OCI-M2 (cell line): Measurements from ENCODE around the gene PSMB5.

ENCODE experiments used
- DNase-seq: peaks from one replicate; lab custom pipeline; 2025; ENCODE audit not compliant: unreplicated experiment; lab: John Stamatoyannopoulos, UW

The PSMB5 gene

DNA sequence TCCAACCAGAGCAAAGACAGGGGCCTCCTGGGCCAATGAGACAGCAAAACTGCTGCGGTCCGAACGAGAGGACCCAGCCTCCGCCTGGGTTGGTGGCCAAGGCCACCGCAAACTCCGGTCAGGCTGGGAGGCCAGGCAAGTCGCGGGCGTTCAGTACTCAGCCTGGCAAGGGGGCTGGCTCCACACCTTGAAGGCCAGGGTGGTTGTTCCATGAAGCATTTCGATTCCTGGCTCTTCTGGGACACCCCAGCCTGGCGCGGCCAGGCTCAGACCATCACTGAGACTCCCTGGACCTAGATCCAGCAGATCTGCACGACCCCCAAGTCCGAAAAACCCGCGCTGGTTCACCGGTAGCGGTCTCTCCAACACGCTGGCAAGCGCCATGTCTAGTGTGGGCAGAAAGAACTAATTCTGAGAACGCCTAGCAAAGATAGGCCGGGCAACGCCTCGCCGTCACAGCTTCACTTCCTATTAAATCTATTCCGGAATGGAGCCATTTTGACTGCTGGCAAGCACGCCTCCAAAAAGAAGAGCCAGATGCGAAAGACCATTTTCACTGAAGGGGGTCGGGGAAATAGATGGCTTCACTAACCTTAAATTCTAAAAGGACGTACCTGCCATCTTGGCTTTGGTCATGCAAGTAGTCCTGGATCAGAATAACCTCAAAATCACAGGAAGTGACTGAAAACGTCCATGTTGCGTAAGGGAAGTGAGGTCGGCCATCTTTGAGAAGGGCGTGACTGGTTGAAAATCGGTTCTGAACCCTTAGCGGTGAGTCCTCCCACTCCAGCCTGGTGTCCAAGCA, at the start of gene PSMB5:
Gene PSMB5, minus strand, starts transcription at position 403 of the 805 bp plus-strand sequence. Its CDS starts 19 bp downstream, at position 384.
- no peak for DNase-seq

DNA sequence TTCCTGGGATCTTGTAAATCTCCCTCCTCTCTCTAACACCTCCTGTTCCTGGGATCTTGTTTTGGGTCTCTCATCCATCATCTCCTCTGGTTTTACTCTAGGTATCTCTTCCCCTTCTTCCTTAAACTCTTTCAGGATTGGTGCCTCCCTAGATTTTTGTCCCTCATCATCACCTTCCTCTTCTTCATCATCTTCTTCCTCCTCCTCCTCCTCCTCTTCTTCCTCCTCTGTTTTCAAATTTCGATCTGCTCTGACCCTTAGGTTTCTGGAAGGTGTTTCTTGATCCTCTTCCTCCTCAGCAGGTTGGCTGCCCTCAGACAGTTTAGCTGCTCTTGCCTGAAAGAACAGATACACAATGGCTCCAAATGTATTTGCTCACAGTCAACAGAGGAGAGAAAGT, 45.8 kb upstream of the PSMB5 start:
- no peak for DNase-seq

DNA sequence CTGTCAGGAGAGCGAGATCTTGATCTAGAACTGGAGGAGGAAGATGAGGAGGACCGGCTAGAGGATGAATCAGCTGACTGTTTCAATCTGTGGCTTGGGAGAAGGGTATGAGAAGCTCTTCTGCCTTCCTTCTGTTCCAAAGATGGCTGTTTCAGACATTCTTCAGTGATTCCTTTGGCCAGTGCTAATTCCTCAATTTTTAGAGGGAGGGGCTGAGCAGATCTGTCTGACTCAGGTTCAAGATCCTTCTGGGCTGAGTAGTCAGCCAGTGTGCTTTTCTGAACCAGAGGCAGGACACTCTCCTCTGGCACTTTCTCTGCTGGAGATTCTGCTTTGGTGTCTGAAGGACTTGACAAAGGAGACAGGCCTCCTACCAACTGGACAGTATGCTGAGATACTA, 45.0 kb upstream of the PSMB5 start:
- no peak for DNase-seq

DNA sequence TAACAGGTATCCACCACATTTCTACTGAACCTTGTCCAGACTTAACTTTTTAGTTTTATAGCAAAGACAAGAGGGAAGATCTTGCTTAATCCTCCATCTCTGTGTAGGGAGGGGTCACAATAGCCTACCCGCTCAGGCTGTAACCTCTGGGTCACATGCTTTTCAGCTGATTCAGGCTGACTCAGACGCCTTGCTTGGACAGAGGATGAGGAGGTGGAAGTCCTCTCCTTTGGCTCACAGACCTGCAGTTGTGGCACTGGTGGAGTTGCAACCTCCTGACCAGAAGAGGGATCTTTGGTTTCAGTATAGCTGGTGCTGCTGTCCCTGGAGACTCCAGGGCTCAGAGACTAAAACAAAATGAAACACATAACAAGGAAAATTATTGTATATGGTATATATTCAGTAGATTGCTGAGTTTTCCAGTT, 44.0 kb upstream of the PSMB5 start:
- DNase-seq, result no peak

DNA sequence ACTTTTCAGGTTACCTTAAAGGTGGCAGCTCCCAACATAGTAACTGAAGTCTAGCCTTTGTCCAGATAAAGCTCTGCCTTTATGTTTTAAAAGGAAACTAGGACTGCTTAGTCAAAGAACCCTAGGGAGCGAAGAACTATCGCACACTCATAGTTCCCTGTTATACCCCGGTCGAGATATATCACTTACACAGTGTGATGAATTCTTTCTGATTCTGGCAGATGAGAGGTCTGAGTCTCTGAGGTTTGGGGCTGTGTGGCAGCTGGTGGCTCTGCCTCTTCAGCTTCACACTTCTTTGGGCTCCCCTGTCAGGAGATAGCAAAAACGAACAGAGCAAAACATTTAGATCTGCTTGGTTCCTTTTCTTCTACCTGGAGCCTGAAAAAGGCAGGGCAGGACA, 43.3 kb upstream of the PSMB5 start:
- DNase-seq, result no peak

DNA sequence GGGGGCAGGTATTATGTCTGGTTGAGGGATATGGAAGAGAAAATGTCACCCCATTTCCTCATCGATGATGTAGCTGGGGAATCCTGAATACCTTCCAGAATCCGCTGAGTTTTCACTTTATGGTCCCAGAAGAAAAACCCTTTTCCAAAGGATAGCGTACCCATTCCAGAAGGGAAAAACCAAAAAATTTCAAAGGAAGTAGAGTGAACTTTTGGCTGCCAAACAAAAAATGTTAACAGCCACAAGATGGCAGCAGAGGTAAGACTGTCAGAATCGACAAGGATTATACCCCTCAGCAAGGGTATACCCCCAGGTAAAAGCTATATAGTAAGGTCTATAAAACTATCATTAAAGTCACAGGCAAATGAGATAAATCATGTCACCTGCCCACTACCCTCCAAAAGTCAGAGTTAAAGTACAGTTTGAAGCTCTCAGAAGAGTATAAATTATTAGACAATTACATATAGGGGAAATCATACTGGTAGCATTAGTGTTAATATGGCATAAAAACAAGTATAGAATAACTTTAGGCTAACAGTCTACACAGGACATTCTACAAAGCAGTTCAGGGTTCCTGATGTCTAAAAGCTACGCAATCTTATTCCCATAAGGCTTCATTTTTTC, 42.2 kb upstream of the PSMB5 start:
- no peak for DNase-seq

DNA sequence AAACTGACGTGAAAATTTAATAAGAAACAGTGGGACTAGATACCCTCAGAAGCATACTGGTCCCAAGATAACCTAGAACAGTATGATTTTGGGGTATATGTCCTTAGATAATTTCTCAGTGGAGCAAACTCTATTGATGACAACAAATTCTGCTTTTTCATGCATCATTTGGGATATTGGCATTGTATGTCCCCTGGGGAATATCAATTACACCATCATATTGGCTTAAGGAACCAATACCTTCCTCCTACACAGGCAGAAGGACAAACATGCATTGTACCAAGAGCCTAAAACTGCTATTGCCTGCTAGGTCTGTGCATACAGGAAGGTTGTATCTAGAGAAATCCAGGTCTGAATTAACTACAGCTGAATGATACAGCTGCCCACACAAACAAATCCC, 40.2 kb upstream of the PSMB5 start:
- DNase-seq, result no peak

DNA sequence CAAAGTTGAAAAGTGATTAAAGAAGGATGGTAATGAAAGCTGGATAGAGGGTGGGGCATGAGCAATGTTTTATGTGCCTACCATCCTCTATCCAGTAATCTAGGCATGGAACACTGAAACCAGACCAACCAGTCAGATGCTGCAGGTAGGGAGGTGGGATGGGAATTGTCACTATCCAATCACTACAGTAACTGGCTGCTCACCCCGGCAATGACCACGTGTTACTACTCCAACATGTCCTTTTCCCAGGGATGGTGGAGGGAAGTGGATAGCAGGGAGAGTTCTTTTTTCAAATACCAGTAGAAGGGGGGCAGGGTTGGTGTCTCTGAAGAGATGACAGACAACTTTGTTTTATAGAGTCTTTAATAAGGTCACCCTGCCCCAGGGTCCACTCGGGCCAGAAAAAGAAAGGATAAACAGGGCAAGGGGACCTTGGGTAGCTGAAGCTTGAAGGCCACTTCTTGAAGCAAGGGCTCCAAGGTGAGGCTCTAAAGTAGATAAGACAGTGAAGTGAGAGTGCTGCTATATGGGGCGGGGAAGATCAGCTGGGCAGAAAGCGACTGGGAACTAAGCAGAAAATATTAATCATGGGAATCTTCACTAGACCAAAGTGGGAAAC, 37.3 kb upstream of the PSMB5 start:
- DNase-seq, result no peak

DNA sequence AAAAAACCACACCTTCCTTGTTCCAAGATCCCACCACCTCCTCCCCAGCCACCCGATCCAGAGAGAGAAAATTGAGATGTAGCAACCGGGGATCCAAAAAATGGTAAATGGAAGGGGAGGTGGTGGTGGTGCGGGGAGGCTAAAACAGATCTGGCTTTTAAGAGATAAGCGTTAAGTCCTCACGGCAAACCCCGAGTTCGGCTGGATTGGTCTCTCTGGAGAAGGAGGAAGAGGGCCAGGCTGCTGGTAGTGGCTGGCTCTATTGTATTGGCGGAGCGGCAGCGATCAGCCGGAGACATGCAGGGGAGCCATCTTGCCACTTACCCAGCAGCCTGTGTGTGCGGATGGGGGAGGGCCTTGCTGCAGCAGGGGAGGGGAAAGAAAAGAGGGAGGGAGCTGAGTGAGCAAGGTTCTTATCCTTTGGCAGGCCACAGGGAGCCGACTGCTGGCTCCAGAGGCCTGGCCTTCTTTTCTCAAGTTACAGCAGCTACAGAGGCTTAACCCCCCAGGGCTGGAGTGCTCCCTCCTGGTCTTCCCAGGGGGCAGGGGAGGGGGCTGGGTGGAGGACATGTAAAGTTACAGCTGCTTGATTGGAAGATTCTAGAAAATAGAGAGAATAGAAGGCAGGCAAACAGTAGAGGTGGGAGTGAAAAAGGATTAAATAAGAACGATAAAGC, 36.7 kb upstream of the PSMB5 start:
- DNase-seq, result no peak

DNA sequence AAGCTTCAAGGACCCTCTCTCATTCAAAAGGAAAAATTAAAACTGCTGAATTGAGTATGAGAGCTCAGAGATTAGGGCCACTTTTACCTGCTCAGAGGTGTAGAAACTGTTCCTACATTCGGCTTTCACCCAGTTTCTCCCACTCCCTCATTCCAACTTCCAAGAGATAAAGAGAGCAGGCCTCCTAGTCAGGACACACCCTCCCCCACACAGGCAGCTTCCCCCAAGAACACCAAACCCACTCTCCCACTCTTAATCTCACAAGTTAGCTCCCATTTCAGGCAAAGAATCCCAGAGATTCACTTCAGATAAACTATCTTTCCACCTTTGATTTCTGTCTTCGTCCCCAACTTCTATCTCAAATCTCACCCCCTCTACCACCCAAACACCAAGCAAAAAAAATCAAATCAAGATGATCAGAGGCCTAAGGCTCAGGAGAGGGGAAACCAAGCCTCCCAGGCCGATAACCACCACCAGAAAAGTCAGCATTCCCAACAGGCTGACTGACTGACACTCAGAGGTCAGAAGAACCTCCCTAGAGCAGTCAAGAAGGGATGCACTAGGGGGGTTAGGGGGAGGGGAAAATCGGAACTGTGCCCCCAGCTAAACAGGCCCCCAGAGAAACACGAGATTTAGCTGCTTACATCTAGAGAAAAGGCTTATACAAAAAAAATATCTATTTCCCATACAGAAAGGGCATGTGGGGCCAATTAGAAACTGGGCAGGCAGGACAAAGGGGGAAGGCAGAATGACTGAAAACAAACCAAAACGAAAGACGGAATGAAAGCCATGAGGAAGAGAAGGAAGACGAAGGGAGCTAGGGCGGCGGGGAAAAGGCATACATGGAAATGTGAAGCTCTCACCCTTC, 35.8 kb upstream of the PSMB5 start:
- DNase-seq, result no peak

DNA sequence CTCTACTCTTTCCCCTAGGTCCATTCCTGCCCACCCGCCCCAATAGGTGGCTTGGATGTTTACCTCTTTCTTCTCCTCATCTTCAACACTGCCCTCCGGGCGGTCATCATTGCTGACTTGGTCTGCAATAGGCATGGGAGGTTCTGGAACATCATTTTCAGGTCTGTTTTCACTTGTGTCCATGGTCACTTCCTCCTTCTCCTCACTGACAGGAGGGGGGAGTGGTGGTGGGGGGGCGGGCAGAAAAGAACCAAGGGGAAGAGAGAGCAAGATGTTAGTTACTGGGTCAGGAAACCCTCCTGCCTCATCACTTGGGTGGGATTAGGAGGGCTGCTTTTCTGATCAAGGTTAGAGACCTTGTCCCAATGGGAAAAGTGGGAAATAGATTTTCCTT, 34.7 kb upstream of the PSMB5 start:
- DNase-seq, result no peak

DNA sequence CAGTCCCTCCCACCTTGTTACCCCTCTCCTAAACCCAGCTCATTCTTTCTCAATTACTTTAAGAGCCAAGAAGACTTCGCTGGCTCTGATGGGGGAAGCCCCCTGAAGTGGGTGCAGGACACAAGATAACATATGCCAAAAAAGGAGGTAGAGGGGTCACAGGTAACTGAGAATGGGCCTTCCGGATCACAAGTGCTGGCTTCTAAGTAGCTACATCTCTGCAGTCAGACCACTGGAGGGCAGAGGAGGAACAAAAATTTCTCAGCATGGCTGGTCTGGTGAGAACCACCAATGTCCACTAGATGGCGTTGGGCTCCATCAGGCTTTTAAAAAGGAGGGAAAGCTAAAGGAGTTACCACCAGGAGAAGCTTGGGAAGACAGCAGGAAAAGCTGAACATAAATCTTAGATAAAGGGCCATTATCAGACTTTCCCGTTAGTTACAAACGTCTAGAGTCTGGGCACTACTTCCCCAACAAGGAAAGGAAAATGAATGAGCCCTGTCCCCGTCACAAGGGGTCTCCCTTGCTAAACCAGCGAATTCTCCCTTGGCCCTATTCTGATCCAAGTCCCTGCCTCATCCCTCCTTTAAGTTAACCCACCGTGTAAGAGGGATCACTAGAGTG, 34.2 kb upstream of the PSMB5 start:
- DNase-seq, result no peak

DNA sequence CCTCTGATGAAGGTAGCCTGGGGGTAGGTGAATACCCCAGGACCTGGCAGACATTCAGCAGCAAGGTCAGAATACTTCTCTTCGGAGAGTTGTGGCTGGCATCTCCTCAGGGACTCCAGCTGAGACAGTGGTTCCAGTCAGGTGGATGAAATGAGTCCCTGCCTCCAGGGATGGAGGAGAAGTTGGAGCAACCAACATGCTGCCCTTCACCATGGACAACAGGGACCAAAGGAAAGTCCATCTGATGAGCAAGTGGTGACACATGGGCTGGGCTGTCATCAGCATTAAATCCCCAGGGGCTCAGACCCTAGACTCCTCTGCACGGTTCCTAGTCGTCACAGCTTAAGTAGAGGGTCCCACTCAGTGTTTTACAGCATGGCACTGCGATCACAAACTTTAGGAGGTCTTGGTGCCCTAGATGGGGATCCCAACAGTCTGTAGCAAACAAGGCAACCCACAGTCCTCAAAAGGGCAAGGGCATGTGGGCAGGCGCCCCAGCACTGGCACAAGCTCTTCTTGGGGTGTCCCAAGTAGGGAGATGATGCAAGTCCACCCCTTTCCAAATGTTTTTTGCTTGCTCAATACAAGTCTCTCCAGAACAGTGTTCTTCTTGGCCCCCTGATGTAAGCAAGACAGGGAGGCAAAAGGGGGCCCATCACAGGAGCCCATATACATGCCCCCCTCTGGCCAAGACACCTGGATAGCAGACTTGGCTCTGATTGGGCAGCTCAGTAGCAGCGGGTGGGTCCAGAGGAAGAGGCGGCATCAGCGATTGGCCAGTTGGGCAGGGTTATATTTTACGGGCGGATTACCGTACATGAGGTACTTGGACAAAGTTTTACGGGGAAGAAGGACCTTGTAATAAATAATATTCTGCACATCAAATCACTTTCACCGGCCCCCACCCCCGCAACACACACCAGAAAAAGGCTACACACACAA, 33.4 kb upstream of the PSMB5 start:
- DNase-seq, result no peak

DNA sequence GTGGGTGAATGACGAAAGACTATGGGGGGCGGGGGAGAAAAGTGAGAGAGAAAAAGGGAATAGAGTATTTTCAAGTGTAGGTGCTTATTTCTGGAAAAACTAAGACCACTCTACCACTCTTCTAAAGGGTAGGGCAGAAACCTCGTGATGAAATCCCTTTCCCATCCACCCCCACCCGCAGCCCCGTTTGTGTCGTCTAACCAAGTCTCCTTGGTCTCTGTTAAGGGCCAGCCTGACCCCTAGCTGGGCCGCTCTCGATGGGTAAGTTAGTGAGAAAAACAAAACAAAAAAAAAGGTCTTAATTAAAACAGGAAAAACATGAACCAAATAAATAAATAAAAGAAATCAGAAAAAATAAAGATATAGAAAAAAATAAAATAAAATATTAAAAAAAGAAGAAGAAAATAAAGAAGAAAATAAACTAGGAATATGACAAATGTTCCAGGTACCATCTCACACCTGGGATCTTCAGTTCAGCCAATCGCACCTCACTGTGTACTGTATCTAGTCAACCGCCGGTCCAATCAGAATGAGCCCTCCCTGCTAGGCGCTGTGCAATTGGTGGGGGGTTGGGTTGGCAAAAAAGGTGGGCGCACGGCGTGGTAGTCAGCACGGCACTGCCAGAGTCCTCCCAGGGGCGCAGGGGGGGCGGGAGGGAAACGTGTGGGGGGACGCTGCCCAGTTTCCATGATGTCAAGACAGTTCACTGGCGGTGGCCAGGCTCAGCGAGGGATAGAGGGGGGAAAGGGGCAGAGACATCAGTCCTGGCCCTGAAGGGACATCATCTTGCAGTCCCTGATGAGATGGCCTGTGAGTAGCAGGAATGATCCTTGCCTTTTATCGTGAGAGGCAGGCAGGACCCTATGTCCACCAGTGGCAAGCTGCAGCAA, 32.4 kb upstream of the PSMB5 start:
- DNase-seq, result no peak

DNA sequence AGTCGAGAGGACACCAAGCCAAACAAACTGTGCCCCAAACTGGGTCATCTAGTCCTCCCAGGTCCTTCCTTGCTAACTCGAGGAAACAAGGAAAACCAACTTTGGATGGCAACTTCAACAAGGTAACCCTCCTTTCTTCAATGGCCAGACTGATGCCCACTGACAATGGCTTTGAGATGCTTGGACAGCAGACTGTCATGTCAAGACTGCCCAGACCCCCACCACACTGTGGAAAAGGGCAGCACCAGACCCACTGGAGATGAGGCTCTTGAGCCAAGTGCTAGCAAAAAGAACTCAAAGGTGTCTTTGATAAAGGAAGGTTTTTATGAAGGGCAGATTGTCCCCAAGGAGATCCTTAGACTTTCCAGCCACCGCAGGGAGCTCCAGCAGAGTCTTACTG, 31.7 kb upstream of the PSMB5 start:
- DNase-seq, result no peak

DNA sequence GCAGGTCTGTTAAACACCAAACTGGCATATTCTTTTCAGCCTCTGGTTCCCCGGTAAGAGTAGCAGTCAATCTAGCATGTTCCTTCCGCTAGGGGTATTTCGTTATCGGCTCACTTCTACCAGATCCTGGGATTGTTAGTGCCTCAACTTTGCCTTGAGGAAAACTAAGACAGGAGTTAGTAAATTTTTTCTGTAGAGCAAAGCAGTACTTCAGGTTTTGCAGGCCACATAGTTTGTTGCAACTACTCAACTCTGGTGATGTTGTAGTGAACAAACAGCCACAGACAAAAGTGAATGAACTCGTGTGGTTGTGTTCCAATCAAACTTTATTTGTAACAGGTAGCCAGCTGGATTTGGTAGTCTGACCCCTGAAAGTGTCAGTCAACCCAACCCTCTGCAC, 28.9 kb upstream of the PSMB5 start:
- no peak for DNase-seq

DNA sequence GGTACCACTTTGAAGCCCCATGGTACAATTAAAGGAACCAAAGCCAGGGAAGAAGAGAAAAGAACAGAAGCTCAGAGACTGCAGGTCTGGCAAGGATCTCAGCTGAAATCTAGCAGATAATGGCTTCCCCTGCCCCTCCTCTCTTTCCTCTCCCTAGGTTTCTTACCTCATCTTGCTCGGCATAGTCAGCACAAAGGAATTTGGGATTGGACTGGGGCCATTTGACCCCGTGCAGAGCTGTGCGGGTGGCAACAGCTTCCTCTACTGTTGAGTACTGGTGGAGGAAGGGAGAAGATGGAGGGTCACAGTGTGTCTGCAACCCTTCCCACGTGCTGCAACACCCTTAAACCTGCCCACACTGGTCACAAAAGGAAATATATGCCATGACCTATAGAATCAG, 27.3 kb upstream of the PSMB5 start:
- no peak for DNase-seq

DNA sequence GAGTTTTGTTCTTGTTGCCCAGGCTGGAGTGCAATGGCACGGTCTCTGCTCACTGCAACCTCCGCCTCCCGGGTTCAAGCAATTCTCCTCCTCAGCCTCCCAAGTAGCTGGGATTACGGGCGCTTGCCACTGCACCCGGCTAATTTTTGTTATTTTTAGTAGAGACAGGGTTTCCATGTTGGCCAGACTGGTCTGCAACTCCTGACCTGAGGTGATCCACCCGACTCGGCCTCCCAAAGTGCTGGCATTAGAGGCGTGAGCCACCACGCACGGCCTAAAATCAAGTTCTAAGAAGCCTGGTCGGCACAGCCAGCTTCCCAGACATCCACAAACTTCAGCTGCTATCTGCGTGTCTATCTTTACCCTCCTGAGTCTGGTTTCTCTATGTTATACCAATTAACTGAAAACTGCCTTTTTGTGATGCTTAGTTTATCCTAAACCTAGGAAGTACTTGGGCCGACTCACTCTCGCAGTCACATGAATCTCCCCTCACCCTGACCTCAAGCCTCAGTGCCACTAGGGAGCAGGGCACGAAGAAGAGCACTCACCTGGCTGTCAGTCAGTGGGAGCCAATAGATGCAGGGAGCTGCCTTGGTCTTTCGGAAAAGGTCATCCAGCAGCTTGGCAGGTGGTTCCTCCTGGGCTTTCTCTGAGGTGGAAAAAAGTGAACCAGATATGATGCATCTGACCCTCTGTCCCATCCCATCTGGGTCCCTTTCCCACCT, 26.0 kb upstream of the PSMB5 start:
- no peak for DNase-seq
